NOMO-1 treated with dmso at 0.1 percent for 144 hours (cell line): ENCODE results near the gene SEMA3A.
"Not testable (repeated sequence)": the region's sequence is repeated elsewhere in the genome, so short reads cannot be mapped to it uniquely, and the experiment has no call there.

Source experiments
- DNase-seq: peaks from one replicate; lab custom pipeline; 2025; ENCODE audit not compliant: unreplicated experiment; lab: John Stamatoyannopoulos, UW

Gene SEMA3A

DNA sequence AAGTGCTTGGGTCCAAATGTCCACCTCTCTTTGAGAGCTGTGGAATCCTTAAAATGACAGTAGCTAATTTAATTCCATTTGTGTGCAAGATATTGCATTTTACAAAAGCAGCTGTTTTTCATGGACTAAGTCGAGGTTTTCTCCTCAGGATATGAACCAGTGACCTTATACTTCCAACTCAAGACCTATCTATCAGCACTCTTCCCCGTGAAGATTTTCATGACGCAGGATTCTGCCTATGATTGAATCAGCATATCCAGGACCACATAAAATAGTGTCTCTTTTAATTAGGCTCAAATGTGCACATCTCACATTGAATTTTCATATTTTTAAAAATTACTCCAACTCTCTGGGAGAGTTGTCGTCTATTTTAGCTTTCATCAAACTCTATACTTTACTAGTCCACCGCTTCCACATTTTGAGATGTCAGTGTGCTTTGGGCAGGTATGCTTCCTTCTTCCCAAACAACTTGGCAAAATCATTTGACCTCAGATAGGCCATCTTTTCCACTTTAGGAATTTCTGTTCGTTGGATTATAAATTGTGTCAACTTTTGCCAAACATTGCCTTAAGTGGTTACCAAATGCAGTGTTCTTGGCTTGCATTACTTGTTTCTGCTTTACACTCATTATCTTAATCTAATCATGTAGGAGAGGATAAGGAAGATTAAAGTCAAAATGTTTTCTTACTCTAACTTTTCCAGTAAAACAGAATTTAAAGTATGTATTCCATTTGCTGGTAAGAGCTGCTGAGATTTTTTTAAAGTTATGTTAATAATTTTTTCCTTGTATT lies 39.4 kb downstream of the SEMA3A start:
- DNase-seq: no peak

DNA sequence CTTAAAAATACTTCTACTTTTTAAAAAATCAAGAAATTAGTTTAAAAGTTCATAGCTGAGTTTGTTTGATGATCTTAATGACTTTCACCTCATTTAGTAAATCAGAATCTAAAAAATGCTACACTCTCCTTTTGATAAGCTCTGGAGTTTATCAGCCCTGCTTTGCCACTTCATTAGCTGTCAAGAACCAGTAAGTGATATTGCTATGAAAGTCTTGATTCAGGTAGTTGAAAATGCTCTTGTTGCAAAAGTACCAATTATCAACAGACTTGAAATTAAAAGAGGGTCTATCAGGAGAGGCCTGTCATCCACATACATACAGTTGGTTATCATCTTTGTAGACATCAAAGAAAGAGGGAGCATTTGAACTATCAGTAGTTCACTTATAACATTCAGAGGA lies 41.6 kb downstream of the SEMA3A start:
- DNase-seq: no peak

DNA sequence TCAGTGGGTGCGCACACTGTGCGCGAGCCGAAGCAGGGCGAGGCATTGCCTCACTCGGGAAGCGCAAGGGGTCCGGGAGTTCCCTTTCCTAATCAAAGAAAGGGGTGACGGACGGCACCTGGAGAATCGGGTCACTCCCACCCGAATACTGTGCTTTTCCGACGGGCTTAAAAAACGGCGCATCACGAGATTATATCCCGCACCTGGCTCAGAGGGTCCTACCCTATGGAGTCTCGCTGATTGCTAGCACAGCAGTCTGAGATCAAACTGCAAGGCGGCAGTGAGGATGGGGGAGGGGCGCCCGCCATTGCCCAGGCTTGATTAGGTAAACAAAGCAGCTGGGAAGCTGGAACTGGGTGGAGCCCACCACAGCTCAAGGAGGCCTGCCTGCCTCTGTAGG lies 44.2 kb downstream of the SEMA3A start:
- not testable (repeated sequence) for DNase-seq

DNA sequence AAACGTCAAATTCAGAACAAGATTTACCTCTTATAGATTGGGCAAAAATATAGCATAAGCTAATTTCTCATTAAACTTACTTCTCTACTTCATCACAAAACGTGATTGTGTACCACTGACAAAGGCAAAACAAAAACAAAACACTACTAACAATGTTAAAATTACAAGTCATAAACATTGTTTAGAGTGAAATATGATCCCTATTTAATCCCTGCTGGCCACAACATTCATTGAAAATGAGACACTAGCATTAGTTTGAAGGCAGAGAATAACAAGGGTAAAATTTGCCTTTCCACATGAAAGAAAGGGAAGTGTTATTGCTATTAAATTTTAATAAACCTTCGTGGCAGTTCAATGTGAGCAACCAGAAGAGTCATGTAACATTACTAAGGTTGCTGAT lies 45.0 kb downstream of the SEMA3A start:
- DNase-seq: no peak

DNA sequence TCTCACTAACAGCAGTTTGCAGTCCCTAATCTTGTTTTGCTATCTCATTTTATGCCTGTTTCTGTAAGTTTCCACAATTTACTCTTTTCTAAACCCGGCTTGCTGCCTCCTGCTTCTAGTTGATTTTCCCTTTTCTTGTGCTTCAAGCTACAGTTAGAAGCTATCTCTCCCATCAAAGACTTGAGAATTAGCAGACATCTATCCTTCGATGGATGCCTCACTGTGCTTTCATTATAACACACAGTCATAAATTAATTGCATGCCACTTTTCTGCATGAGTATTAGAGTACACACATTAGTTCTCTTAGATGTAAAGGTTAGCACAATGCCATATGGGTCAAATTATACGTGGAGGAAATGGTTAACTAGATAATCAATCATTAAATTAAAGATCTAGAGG lies 48.7 kb downstream of the SEMA3A start:
- DNase-seq: no peak

DNA sequence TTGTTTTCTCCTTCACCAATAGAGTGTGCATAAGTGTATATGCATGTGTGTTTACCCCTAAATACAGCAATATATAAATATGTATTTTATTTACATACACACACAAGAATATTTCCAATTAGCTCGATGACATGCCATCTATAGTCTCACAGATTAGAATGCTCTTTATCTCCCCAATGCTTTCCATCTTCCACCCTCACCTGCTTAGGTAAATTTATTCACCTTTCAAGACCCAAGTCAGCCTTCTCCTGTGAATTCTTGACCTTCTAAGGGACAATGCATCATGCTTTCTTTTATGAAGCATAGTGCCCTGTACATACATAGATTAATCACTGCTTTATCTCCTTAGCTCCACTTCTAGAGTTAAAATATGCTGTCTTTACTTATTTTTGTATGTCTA lies 49.7 kb downstream of the SEMA3A start:
- no peak for DNase-seq

DNA sequence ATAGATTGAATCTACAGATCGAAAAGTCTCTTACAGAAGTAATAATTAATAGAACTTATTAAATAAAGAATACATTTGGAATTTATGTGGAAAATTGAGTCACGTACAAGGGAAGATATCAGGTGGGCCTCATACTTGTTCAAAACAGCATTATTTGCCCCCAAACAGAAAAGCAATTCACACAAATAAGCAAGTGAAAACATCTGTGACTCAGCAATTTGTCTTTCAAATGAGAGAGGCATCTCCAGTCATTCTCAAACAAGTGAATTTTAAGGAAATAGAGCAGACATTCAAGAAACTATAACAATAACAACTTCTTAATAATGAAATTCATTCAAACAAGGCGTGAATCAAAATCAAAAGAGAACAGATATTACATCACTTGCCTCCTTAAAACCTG lies 50.1 kb downstream of the SEMA3A start:
- DNase-seq: no peak

DNA sequence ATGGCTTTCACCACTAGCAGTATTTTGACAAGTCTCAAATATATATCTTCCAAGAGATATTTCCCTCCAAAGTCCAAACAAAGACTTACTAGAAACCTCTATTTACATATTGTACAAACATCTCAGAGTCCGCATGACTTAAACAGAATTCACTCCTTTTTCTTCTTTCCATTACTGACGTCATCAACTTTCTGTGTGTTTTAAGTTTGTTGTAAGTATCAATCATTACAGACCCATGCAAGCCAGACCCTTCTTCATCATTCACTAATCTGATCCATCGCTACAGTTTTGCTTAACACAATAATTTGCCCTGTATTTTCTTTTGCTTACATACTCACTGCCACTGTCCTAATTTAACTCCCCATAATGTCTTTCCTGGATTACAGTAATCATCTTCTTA lies 51.9 kb downstream of the SEMA3A start:
- DNase-seq: no peak

DNA sequence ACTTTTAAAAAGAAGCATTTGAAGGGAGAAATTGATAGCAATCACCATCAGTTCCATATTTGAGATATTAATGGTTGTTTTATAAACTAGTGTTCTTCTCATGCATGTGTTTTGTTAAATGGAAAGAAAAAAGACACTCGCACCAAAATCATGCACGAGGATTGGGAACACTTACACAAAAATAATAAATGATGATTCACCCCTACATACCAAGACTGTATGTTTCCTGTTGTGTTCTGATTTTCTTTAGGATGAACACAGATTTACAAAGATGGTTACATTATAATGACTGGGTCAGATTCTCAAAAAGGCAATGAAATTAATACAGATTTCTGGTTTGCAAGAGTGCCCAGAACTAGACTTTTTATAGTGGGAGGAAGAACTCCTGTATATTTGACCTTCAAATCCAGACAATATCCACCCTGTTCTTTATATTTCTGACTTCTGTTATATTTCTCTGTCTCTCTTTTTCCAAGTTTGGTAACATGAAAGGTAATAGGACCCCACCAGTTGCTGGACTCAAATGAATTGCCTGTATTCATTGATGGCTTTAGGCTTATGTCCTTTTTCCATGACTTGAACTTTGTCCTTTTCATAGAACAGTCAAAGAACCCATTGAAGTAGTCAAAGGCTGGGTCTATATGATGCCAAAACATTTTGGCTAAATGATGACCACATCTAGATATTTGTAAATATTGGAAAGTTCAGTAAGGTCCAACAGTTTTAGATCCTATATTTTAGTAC lies 54.4 kb downstream of the SEMA3A start:
- no peak for DNase-seq

DNA sequence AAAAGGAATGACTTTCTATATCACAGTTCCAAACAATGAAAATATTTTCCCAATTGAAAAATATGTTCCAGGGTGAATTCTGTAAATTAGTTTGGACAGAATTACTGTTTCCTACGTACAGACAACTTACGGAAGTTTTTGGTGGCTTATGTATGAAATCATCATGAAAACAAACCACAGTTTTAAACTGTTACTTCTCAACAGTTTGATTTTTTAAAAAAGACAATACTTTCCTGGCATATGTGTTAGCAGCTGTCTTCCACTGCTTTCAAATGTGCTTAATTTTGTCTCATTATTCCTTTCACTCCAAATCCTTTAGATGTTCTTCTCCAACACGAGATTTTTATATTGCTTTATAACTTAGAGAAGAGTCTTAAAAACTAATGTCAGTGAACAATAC lies 56.2 kb downstream of the SEMA3A start:
- no peak for DNase-seq

DNA sequence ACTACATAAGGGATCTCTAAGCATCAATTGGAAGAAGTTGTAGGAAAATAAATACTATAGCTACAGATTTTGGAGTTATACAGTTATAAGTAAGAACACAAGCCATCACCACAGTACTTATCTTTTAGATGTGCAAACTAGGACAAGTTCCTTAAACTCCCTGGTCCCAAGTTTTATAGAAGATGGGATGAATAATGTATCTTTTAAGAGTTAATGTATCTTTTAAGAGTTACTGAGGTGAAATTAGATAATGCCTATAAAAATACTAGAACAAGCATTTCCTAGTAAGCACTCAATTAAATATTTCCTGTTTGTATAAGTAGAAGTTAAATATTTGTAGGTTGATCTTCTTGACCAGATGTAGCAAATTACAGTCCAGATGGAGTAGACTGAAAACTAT lies 56.8 kb downstream of the SEMA3A start:
- no peak for DNase-seq

DNA sequence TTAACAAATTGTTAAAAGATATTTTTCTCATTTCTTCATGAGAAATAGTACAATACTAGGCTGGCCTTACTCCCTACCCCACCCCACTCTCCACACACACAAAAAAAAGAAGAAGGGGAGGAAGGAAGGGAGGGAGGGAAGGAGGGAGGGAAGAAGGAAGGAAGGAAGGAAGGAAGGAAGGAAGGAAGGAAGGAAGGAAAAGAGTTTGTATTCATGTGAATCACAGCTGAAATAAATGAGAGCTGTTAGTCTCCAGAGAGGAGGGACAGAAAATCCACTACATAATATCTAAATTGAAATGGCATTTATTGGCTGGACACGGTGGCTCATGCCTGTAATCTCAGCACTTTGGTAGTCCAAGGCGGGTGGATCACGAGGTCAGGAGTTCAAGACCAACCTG lies 57.8 kb downstream of the SEMA3A start:
- no peak for DNase-seq

DNA sequence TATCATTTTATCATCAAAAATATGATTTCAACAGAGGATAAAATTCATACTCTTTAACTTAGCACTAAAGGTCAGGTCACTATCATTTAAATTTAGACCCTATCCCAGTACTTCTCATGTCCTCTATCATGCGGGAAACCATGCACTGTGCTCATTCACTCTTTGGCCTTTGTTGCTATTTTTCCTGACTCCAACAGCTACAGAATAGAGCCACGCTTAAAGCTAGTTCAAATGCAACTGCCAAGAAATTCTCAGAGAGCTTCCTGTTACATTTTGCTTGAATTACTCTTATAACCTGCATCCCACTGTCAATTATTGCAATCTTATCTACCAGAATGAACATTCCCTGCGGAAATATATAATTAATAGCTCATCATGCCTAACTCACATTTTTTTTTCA lies 58.3 kb downstream of the SEMA3A start:
- DNase-seq: no peak

DNA sequence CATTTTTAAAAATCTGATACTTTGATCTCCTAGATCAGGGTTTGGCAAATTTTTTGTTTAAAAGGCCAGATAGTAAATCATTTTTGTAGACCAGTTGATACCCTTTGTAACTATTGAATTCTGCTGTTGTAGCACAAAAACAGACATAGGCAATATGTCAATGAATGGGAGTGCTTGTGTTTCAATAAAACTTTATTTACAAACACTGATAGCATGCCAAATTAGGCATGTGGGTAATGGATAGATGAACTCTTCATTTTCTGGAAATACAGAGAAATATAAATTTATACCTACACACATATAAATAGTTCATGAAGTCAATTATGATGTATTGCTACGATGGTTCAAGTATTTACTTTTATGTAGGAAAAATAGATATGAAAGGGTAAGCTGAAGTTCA lies 60.4 kb downstream of the SEMA3A start:
- DNase-seq: no peak

DNA sequence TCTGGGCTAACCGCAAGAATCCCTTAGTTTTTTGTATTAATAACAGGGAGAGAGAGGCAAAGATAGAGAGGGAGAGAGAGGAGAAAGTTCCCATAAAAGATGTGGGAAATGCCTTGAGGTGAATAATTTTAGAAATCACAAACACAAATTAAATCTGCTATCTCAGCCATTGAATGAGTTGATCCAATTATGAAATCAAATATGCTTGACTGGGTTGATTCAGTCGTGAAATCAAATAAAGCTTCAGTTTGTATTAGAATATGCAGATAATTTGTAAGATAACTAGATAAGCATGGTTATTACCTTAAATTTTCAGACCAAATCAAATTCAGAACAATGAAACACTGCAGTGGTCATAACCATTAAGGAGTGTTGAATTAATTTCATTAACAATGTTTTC lies 68.9 kb downstream of the SEMA3A start:
- DNase-seq: no peak

DNA sequence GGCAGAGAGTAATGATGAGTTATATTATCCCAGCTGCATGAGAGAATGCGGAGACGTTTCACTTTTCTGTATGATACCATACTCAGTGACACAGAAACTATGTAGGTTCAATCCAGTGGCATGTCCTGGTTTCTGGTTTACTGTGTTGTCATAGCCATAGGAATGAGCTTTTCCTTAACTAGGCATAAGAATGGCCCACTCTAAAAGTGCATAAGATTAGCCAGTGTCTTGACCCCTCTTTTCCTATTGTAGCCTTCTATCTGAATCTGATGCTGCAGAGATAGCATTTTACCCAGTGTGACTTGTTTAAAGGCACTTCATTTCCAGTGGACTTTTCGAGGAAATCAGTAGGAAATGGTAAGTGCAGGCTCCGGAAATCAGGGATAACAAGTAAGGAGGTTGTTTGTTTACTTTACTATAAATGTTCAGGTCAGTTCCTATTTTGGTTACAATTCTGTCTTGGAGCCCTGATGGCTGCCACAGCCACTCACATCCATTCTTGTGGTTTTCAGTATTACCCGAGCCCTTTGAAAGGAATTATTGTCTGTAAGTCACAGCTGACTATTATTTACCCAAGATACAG lies 70.5 kb downstream of the SEMA3A start:
- DNase-seq: no peak

DNA sequence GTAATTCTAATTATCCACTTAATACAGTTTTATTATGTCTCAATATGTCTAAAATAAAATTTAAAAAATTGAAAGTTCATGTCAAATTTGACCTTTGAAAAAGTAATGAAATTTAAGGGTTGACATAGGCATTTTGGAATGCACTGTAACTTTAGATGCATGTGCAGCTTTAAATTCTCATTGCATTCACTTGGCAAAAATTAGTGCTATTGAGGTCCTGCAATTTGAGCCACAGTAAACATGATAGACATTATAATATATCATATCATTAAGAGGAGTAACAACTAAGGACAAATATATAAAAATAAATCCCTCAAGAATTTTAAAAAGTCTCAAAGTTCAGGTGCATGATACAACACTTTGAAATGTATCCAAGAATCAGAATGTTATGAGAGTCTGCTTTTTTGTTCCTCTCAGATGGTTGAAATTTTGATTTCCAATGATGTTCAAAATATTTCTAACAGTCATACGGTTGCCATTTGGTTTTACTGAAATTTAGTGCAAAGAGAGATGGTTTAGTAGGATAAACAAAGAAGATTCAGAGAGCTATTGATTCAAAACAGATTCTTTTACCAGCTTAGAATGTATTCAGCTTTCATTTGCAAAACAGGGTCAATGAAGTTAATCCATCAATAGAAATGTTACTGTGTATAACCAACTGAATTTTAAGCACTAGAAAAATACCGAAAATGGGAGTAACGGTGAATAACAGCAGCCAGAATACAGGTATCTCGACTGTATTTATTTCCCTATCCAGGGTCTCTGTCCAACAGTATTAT lies 71.8 kb downstream of the SEMA3A start:
- no peak for DNase-seq

DNA sequence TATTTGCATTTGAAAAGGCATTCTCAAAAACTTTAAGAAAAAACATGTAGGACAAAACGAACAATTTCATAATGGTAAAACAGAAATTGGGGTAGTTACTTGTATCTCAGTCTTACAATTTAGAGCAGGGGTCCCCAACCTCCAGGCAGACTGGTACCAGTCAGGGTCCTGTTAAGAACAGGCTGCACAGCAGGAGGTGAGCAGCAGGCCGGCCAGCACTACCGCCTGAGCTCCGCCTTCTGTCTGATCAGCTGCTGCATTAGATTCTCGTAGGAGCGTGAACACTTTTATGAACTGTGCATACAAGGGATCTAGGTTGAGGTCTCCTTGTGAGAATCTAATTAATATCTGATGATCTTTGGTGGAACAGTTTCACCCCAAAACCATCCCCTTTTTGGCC lies 77.3 kb downstream of the SEMA3A start:
- no peak for DNase-seq

DNA sequence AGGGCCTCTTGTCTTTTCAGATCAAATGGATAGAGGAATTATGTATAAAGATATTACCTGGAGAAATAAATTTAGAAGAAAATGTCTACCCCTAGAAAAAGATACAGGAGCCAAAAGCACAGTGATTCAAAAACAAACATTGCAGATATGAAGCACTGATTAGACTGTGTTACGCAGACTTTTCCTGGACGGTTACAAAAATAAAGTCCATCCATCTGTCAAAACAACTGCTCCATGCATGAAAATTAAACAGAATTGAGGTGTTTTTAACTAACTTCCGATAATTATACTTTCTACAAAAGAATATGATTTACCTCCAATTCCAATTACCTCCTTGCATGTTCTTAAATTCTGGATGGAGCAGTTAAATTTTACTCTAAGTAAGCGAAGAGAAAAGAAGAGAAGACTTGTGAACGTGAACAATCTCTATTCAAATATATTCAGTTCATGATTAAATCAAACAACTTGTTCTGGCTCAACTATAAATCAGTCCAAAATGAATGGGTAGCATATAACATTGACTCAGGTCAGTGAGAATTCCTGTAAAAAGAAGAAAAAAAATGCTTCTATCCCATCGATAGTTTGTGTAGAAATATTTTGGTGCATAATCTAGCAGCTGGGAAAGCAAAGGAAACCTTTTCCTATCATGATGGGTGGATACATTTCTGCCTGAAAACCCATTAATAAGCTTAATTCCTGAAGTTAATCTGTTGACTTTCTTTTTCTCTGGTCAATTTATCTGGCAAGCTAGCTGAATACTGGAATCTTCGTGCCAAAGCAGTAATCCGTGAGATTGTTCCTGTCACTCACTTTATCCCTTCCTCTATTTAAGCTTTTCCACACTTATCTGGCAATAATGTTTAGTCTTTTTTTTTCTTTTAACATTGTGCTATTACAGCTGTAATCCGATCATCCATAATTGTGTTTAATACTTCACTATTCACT lies 80.4 kb downstream of the SEMA3A start:
- DNase-seq: no peak

DNA sequence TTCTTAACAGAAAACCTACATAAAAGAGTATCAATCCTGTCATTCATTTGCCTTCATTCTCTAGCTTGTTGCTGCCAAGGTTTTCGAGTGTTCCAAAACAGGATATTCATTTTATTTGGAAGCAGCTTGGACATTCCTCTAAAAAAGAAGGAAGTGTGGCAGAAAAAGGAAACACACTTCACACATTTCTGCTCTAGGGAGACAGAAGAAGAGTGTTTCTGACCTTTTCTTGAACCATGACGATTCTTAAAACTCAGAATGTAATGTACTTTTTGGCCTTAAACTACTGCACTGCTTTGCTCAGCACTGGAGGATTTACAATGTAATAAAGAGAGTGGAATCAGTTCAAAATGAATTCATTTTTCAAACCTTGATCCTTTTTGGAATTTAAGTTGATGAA lies 81.3 kb downstream of the SEMA3A start:
- DNase-seq: no peak
